ENCODE results near the gene WBP2. TPM values are rescaled to one million over a fixed set of nuclear protein-coding genes. Genes with fewer than 3 reads are reported as not detected.

WBP2 gene
- total RNA-seq, 2 experiments from 2014 or later = 98.5 to 114 TPM

- no peak for ATAC-seq (ENCODE audit: poor library complexity)
- Histone ChIP-seq H3K4me1 (ENCODE audit: insufficient read depth, low read length) (no peaks in the 10 kb centered on the region), H3K4me3 (ENCODE audit: low read length) (no peak overlapping the region), H3K27ac (ENCODE audit: low read depth in 1 of 2, low read length in 2 of 2) (no peak overlapping the region), H3K27me3 (ENCODE audit: control insufficient read depth in 1 of 2, insufficient read depth in 2 of 2, low read length in 2 of 2) (no peaks in the 10 kb centered on the region), H3K9me3 (ENCODE audit: control insufficient read depth in 1 of 2, insufficient read depth in 1 of 2, low read length in 2 of 2) (no peaks in the 10 kb centered on the region), H3K36me3 (ENCODE audit: insufficient read depth, low read length) (peaks cover 87% of the 10 kb centered on the region)
- Mint-ChIP-seq H3K36me3 (ENCODE audit: low read depth) (peaks cover 62% of the 10 kb centered on the region), H3K27me3 (no peaks in the 10 kb centered on the region), H3K4me1 (ENCODE audit: low read depth) (no peaks in the 10 kb centered on the region), H3K4me3 (no peak overlapping the region), H3K9me3 (no peaks in the 10 kb centered on the region), H3K27ac (no peak overlapping the region)
- TF ChIP-seq CTCF (IDR thresholded peaks at IDR 0.05) = no peak
- intact Hi-C loops (cut with DNase I, micrococcal nuclease) = no loop called here
- DNase-seq = no peak
- ChIA-PET CTCF (no interaction called here), POLR2A (interaction anchor here (0.9 to 1.2 kb wide), 2 partner anchors 11 to 41 kb away, joined by 3 to 4 read pairs; partner anchors contain the start of gene WBP2)
These were observed 41.1 kb downstream of the WBP2 start for GRCh38 chr17:75814021-75814395.

GRCh38 chr17:75813081-75814020 is 41.8 kb downstream of the WBP2 start:
- Histone ChIP-seq H3K36me3 (ENCODE audit: insufficient read depth, low read length) (peaks cover 81% of the 10 kb centered on the region), H3K4me3 (ENCODE audit: low read length) (no peak overlapping the region), H3K27me3 (ENCODE audit: control insufficient read depth in 1 of 2, insufficient read depth in 2 of 2, low read length in 2 of 2) (no peaks in the 10 kb centered on the region), H3K9me3 (ENCODE audit: control insufficient read depth in 1 of 2, insufficient read depth in 1 of 2, low read length in 2 of 2) (no peaks in the 10 kb centered on the region), H3K4me1 (ENCODE audit: insufficient read depth, low read length) (no peaks in the 10 kb centered on the region), H3K27ac (ENCODE audit: low read depth in 1 of 2, low read length in 2 of 2) (no peak overlapping the region)
- intact Hi-C loops (cut with DNase I, micrococcal nuclease) = no loop called here
- Mint-ChIP-seq H3K9me3 (no peaks in the 10 kb centered on the region), H3K27ac (no peak overlapping the region), H3K27me3 (no peaks in the 10 kb centered on the region), H3K4me1 (ENCODE audit: low read depth) (peaks cover 4% of the 10 kb centered on the region), H3K4me3 (no peak overlapping the region), H3K36me3 (ENCODE audit: low read depth) (peaks cover 61% of the 10 kb centered on the region)
- no peak for ATAC-seq (ENCODE audit: poor library complexity)
- CTCF ChIA-PET = no interaction called here
- DNase-seq = no peak
- no peak for TF ChIP-seq CTCF (IDR thresholded peaks at IDR 0.05)
- POLR2A ChIA-PET = interaction anchor here (0.9 to 1.2 kb wide), 2 partner anchors 12 to 42 kb away, joined by 3 to 4 read pairs; partner anchors contain the start of gene WBP2

GRCh38 chr17:75812096-75813013 is 42.8 kb downstream of the WBP2 start:
- intact Hi-C loops (cut with DNase I, micrococcal nuclease) = no loop called here
- ChIA-PET POLR2A (interaction anchor here (1.2 kb wide), 1 partner anchor 43 kb away, joined by 4 read pairs; the partner anchor contains the start of gene WBP2), CTCF (no interaction called here)
- no peaks in the 10 kb centered on the region for H3K9me3 Mint-ChIP-seq
- no peak overlapping the region for H3K27ac Mint-ChIP-seq
- peaks cover 54% of the 10 kb centered on the region for H3K36me3 Mint-ChIP-seq (ENCODE audit: low read depth)
- Histone ChIP-seq H3K9me3 (ENCODE audit: control insufficient read depth in 1 of 2, insufficient read depth in 1 of 2, low read length in 2 of 2) (no peaks in the 10 kb centered on the region), H3K27me3 (ENCODE audit: control insufficient read depth in 1 of 2, insufficient read depth in 2 of 2, low read length in 2 of 2) (no peaks in the 10 kb centered on the region), H3K4me3 (ENCODE audit: low read length) (no peak overlapping the region), H3K36me3 (ENCODE audit: insufficient read depth, low read length) (peaks cover 71% of the 10 kb centered on the region), H3K4me1 (ENCODE audit: insufficient read depth, low read length) (no peaks in the 10 kb centered on the region), H3K27ac (ENCODE audit: low read depth in 1 of 2, low read length in 2 of 2) (no peak overlapping the region)
- no peak for TF ChIP-seq CTCF (IDR thresholded peaks at IDR 0.05)
- H3K27me3 Mint-ChIP-seq = no peaks in the 10 kb centered on the region
- ATAC-seq (ENCODE audit: poor library complexity) (no peak), DNase-seq (no peak)
- H3K4me3 Mint-ChIP-seq = no peak overlapping the region
- peaks cover 5% of the 10 kb centered on the region for H3K4me1 Mint-ChIP-seq (ENCODE audit: low read depth)

Measured in CD4-positive, alpha-beta T cell (primary cell).